ENCODE data around the gene SH3RF3. TPM values are rescaled to one million over a fixed set of nuclear protein-coding genes. Genes with fewer than 3 reads are reported as not detected.

Gene SH3RF3
- polyA plus RNA-seq, 1 of the 3 experiments (the other 2 are of a cell fraction), result 1.9 TPM

- Histone ChIP-seq H3F3A (replicated peaks; ENCODE audit: insufficient read depth) (peaks cover 19% of the 10 kb centered on the region), H3K36me3 (replicated peaks in 1 of 2; ENCODE audit: control insufficient read depth in 1 of 2, insufficient read depth in 2 of 2, low read length in 1 of 2) (no peaks in the 10 kb centered on the region), H3K79me2 (ENCODE audit: insufficient read depth) (no peaks in the 10 kb centered on the region), H3K9me3 (no peaks in the 10 kb centered on the region), H3K27me3 (ENCODE audit: insufficient read depth) (no peaks in the 10 kb centered on the region), H3K4me3 (ENCODE audit: low read depth in 2 of 2, low read length in 1 of 2) (no peak overlapping the region), H3K9ac (no peak overlapping the region), H3K4me1 (ENCODE audit: control insufficient read depth in 1 of 2, insufficient read depth in 2 of 2, low read depth in 1 of 2, low read length in 1 of 2) (peaks cover 9 to 11% of the 10 kb centered on the region in 2 experiments; a peak in 2 of 4 replicates), H3K4me2 (peak overlapping the region; percentile 42), H3K27ac (ENCODE audit: low read depth in 2 of 2, low read length in 1 of 2) (0 out of 4 replicates have a peak overlapping the region, but pooled peaks of 1 of the 2 experiments have one; percentile 3), H2AFZ (ENCODE audit: low read depth) (no peak overlapping the region), H4K20me1 (ENCODE audit: insufficient read depth) (peaks cover 5% of the 10 kb centered on the region; the same call in 1 of the 2 replicates), H3K9me2 (no peaks in the 10 kb centered on the region)
- DNase-seq, result peak; percentile 73
- TF ChIP-seq TCF12 (IDR thresholded peaks at IDR 0.05) (peak; percentile 91), RCOR1 (IDR thresholded peaks at IDR 0.05; ENCODE audit: low read length) (peak; percentile 78; the same call in 1 of the 2 replicates), NFIC (IDR thresholded peaks at IDR 0.05; ENCODE audit: borderline replicate concordance) (peak; percentile 61; the same call in 1 of the 2 replicates), NRF1 (IDR thresholded peaks at IDR 0.05; ENCODE audit: low read depth, low read length) (0 out of 2 replicates have a peak, but pooled peaks have one; percentile 8), GATA2 (CRISPR knock-in tag; IDR thresholded peaks at IDR 0.05) (peak; percentile 54), MEF2A (IDR thresholded peaks at IDR 0.05; ENCODE audit: borderline replicate concordance, low read depth) (peak; percentile 91), FOXJ3 (CRISPR knock-in tag; IDR thresholded peaks at IDR 0.05) (no peak), TAF1 (IDR thresholded peaks at IDR 0.05; ENCODE audit: borderline replicate concordance, low read depth, low read length) (no peak), POLR2AphosphoS5 (IDR thresholded peaks at IDR 0.05; ENCODE audit: low read depth, low read length) (peak; percentile 27; the same call in 1 of the 2 replicates), FOSL2 (IDR thresholded peaks at IDR 0.05; ENCODE audit: borderline replicate concordance, low read depth) (peak; percentile 64; the same call in 1 of the 2 replicates), PBX3 (IDR thresholded peaks at IDR 0.05) (peak; percentile 87), CHD2 (IDR thresholded peaks at IDR 0.05; ENCODE audit: low read length, partially characterized antibody) (no peak), TEAD4 (IDR thresholded peaks at IDR 0.05; ENCODE audit: borderline replicate concordance, insufficient read depth) (peak; percentile 54; the same call in 1 of the 2 replicates), EZH2phosphoT487 (IDR thresholded peaks at IDR 0.05; ENCODE audit: borderline replicate concordance, low read depth) (no peak), FOXM1 (IDR thresholded peaks at IDR 0.05; ENCODE audit: low read depth) (0 out of 2 replicates have a peak, but pooled peaks have one; percentile 24)
- ChIA-PET POLR2A (no interaction called here), CTCF (interaction anchor here (0.9 to 1.7 kb wide), 5 partner anchors 8 to 316 kb away, joined by 3 to 5 read pairs (median 4); no protein-coding TSS in a partner anchor)
- WGBS (ENCODE audit: low lambda C conversion rate), result 50% methylated on average over 3 of the region's 5 CpGs
Measured at GRCh38 chr2:109419960-109420370, 291.0 kb downstream of the SH3RF3 start.

- no peak for DNase-seq
- no peak for TF ChIP-seq JUND (IDR thresholded peaks at IDR 0.05)
- no peak for TF ChIP-seq RXRA (IDR thresholded peaks at IDR 0.05; ENCODE audit: borderline replicate concordance, low read depth)
- TF ChIP-seq, protein P1, sequence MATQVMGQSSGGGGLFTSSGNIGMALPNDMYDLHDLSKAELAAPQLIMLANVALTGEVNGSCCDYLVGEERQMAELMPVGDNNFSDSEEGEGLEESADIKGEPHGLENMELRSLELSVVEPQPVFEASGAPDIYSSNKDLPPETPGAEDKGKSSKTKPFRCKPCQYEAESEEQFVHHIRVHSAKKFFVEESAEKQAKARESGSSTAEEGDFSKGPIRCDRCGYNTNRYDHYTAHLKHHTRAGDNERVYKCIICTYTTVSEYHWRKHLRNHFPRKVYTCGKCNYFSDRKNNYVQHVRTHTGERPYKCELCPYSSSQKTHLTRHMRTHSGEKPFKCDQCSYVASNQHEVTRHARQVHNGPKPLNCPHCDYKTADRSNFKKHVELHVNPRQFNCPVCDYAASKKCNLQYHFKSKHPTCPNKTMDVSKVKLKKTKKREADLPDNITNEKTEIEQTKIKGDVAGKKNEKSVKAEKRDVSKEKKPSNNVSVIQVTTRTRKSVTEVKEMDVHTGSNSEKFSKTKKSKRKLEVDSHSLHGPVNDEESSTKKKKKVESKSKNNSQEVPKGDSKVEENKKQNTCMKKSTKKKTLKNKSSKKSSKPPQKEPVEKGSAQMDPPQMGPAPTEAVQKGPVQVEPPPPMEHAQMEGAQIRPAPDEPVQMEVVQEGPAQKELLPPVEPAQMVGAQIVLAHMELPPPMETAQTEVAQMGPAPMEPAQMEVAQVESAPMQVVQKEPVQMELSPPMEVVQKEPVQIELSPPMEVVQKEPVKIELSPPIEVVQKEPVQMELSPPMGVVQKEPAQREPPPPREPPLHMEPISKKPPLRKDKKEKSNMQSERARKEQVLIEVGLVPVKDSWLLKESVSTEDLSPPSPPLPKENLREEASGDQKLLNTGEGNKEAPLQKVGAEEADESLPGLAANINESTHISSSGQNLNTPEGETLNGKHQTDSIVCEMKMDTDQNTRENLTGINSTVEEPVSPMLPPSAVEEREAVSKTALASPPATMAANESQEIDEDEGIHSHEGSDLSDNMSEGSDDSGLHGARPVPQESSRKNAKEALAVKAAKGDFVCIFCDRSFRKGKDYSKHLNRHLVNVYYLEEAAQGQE (IDR thresholded peaks at IDR 0.05; ENCODE audit: low read depth, low read length), result no peak
- TF ChIP-seq PBX3 (IDR thresholded peaks at IDR 0.05), result no peak
- no peak for TF ChIP-seq NFIC (IDR thresholded peaks at IDR 0.05; ENCODE audit: borderline replicate concordance)
- TF ChIP-seq POLR2AphosphoS5 (IDR thresholded peaks at IDR 0.05; ENCODE audit: low read depth, low read length), result no peak
- no peak for TF ChIP-seq USF2 (IDR thresholded peaks at IDR 0.05; ENCODE audit: borderline replicate concordance, low read depth, low read length)
- no peak for TF ChIP-seq FOSL2 (IDR thresholded peaks at IDR 0.05; ENCODE audit: borderline replicate concordance, low read depth)
- TF ChIP-seq, protein P2, sequence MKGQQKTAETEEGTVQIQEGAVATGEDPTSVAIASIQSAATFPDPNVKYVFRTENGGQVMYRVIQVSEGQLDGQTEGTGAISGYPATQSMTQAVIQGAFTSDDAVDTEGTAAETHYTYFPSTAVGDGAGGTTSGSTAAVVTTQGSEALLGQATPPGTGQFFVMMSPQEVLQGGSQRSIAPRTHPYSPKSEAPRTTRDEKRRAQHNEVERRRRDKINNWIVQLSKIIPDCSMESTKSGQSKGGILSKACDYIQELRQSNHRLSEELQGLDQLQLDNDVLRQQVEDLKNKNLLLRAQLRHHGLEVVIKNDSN (IDR thresholded peaks at IDR 0.05; ENCODE audit: borderline replicate concordance, low read depth), result no peak
- Histone ChIP-seq H3K9me2 (no peaks in the 10 kb centered on the region), H3K36me3 (replicated peaks in 1 of 2; ENCODE audit: control insufficient read depth in 1 of 2, insufficient read depth in 2 of 2, low read length in 1 of 2) (no peaks in the 10 kb centered on the region), H3K9ac (no peak overlapping the region), H4K20me1 (ENCODE audit: insufficient read depth) (peaks cover 5% of the 10 kb centered on the region; the same call in 1 of the 2 replicates), H3K27me3 (ENCODE audit: insufficient read depth) (no peaks in the 10 kb centered on the region), H3K4me1 (ENCODE audit: control insufficient read depth in 1 of 2, insufficient read depth in 2 of 2, low read depth in 1 of 2, low read length in 1 of 2) (peaks cover 9 to 11% of the 10 kb centered on the region in 2 experiments; a peak in 2 of 4 replicates), H3K9me3 (no peaks in the 10 kb centered on the region), H3K79me2 (ENCODE audit: insufficient read depth) (no peaks in the 10 kb centered on the region), H3F3A (replicated peaks; ENCODE audit: insufficient read depth) (peaks cover 22% of the 10 kb centered on the region), H3K27ac (ENCODE audit: low read depth in 2 of 2, low read length in 1 of 2) (no peak overlapping the region), H3K4me2 (no peak overlapping the region), H3K4me3 (ENCODE audit: low read depth in 2 of 2, low read length in 1 of 2) (no peak overlapping the region), H2AFZ (ENCODE audit: low read depth) (no peak overlapping the region)
- POLR2A ChIA-PET, result no interaction called here
- CTCF ChIA-PET, result interaction anchor here (1.1 to 1.7 kb wide), 2 partner anchors 89 to 294 kb away, joined by 4 read pairs; no protein-coding TSS in a partner anchor
- 100% methylated on average over 1 of the region's 3 CpGs for WGBS (ENCODE audit: low lambda C conversion rate)
Measured at GRCh38 chr2:109421101-109421500, 292.1 kb downstream of the SH3RF3 start.

All from SK-N-SH (cell line).